ENCODE results near the gene MOGAT3. TPM values are rescaled to one million over a fixed set of nuclear protein-coding genes. Genes with fewer than 3 reads are reported as not detected.

Gene MOGAT3
- total and polyA plus RNA-seq, 9 of the 15 experiments (the other 6 are each of a cell fraction or from before 2014, with no cell fraction given), result 0.07 to 0.17 (median 0.13) TPM; not detected in 6

- peak within 1 kb of the TSS in 1 of 2 experiments; percentile 85; a peak in 2 of 4 replicates for H3K9ac ChIP-seq (ENCODE audit: insufficient read depth in 1 of 2, low read depth in 2 of 2, low read length in 2 of 2)
- BruUV-seq (replicated peaks), result no TSS peak
- TF ChIP-seq NONO (IDR thresholded peaks at IDR 0.05; ENCODE audit: low read depth in 2 of 2, low read length in 1 of 2), result peak in 1 of 2 experiments; percentile 85; a peak in 1 of 4 replicates
- TF ChIP-seq PURB (CRISPR knock-in tag; IDR thresholded peaks at IDR 0.05; ENCODE audit: low read depth), result no peak
- no peak for TF ChIP-seq NFATC3 (IDR thresholded peaks at IDR 0.05)
- no peak for TF ChIP-seq ZC3H4 (CRISPR knock-in tag; IDR thresholded peaks at IDR 0.05; ENCODE audit: borderline replicate concordance)
- TF ChIP-seq MCM3 (IDR thresholded peaks at IDR 0.05), result no peak
- TF ChIP-seq NUFIP1 (IDR thresholded peaks at IDR 0.05; ENCODE audit: partially characterized antibody), result no peak
- peak; percentile 89 for TF ChIP-seq JUN (IDR thresholded peaks at IDR 0.05; ENCODE audit: borderline replicate concordance, low read depth, low read length)
- peak; percentile 88; the same call in 1 of the 2 replicates for TF ChIP-seq JUN (CRISPR knock-in tag; IDR thresholded peaks at IDR 0.05; ENCODE audit: borderline replicate concordance)
- no peak for TF ChIP-seq CSDE1 (IDR thresholded peaks at IDR 0.05)
- TF ChIP-seq, protein P1, sequence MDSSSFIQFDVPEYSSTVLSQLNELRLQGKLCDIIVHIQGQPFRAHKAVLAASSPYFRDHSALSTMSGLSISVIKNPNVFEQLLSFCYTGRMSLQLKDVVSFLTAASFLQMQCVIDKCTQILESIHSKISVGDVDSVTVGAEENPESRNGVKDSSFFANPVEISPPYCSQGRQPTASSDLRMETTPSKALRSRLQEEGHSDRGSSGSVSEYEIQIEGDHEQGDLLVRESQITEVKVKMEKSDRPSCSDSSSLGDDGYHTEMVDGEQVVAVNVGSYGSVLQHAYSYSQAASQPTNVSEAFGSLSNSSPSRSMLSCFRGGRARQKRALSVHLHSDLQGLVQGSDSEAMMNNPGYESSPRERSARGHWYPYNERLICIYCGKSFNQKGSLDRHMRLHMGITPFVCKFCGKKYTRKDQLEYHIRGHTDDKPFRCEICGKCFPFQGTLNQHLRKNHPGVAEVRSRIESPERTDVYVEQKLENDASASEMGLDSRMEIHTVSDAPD (CRISPR knock-in tag; IDR thresholded peaks at IDR 0.05), result no peak
- no peak for TF ChIP-seq KAT2B (IDR thresholded peaks at IDR 0.05; ENCODE audit: low read depth, low read length)
- peak; percentile 98 for TF ChIP-seq ATF7 (IDR thresholded peaks at IDR 0.05)
- TF ChIP-seq, protein P2, sequence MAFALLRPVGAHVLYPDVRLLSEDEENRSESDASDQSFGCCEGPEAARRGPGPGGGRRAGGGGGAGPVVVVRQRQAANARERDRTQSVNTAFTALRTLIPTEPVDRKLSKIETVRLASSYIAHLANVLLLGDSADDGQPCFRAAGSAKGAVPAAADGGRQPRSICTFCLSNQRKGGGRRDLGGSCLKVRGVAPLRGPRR (CRISPR knock-in tag; IDR thresholded peaks at IDR 0.05), result no peak
- TF ChIP-seq C11orf30 (IDR thresholded peaks at IDR 0.05; ENCODE audit: low read depth), result no peak
- TF ChIP-seq LCOR (CRISPR knock-in tag; IDR thresholded peaks at IDR 0.05), result peak; percentile 98
- TF ChIP-seq ZNF143 (CRISPR knock-in tag; IDR thresholded peaks at IDR 0.05), result no peak
- no peak for TF ChIP-seq CREB5 (CRISPR knock-in tag; IDR thresholded peaks at IDR 0.05)
- TF ChIP-seq PTBP1 (IDR thresholded peaks at IDR 0.05; ENCODE audit: low read depth, low read length), result no peak
- peak; percentile 60; the same call in 1 of the 2 replicates for TF ChIP-seq SAFB (IDR thresholded peaks at IDR 0.05; ENCODE audit: borderline replicate concordance, low read depth, low read length)
- no peak for TF ChIP-seq RBM15 (IDR thresholded peaks at IDR 0.05; ENCODE audit: insufficient read depth, low read length)
Measured at GRCh38 chr7:101165075-101165957, 35.5 kb downstream of the MOGAT3 start, which contains the start of gene VGF. VGF (minus strand) TSS chr7:101165569; CDS start chr7:101164843, 726 bp downstream.

More at GRCh38 chr7:101165075-101165957, 35.5 kb downstream of the MOGAT3 start, which contains the start of gene VGF:
- H3K4me3 ChIP-seq, result peak within 1 kb of the TSS; percentile 35
- FAIRE-seq (peak; percentile 91), DNase-seq (ENCODE audit: extremely low read depth in 1 of 4, low spot score in 3 of 4) (peak; percentile 97 to 99 (median 98)), ATAC-seq (peak; percentile 88)
- CTCF ChIA-PET (ENCODE audit: low intra/inter-chr PET ratio), result interaction anchor here (0.6 kb wide), 1 partner anchor 70 kb away, joined by 7 read pairs; no protein-coding TSS in a partner anchor
- intact Hi-C loops (cut with micrococcal nuclease) (loop anchor here (1.0 kb wide), 1 partner anchor 9 kb away; no protein-coding TSS in a partner anchor), in situ Hi-C loops (cut with MboI) (no loop called here)
- peaks cover 4% of the 10 kb centered on the region; the same call in 1 of the 3 replicates for H3K36me3 ChIP-seq (ENCODE audit: control insufficient read depth, insufficient read depth, low read length)
- no peaks in the 10 kb centered on the region for H3K79me2 ChIP-seq (ENCODE audit: control insufficient read depth, insufficient read depth, low read length)
- POLR2A ChIA-PET, result interaction anchor here (0.7 to 1.4 kb wide), 4 partner anchors 9 to 1866 kb away, joined by 3 to 5 read pairs (median 4); partner anchors contain the start of gene MEPCE
- H3K9me3 ChIP-seq (replicated peaks; ENCODE audit: control insufficient read depth, insufficient read depth, low read depth, low read length), result no peaks in the 10 kb centered on the region
- peaks cover 6% of the 10 kb centered on the region for H3K9me1 ChIP-seq (ENCODE audit: control insufficient read depth, insufficient read depth, low read length)
- peak within 1 kb of the TSS; percentile 70 for H2AFZ ChIP-seq (ENCODE audit: low read depth, low read length)
- no peak within 1 kb of the TSS for H3K27ac ChIP-seq (ENCODE audit: extremely low read depth, low read depth, low read length)
- peaks cover 36 to 67% of the 10 kb centered on the region in 2 experiments for H3K4me1 ChIP-seq (replicated peaks in 1 of 2; ENCODE audit: control insufficient read depth in 2 of 2, insufficient read depth in 2 of 2, low read length in 2 of 2)
- WGBS (ENCODE audit: insufficient coverage, low coverage, missing lambda C conversion rate), result 3% methylated on average over 59 of the region's 74 CpGs
- peaks cover 5 to 20% of the 10 kb centered on the region in 2 experiments; a peak in 2 of 5 replicates for H3K27me3 ChIP-seq (ENCODE audit: control insufficient read depth in 2 of 2, insufficient read depth in 2 of 2, low read length in 2 of 2)
- peaks cover 23% of the 10 kb centered on the region for H4K20me1 ChIP-seq (replicated peaks; ENCODE audit: control insufficient read depth, insufficient read depth, low read length)
- peak within 1 kb of the TSS; percentile 72 for H3K4me2 ChIP-seq (ENCODE audit: insufficient read depth, low read length)

Measured in K562 (cell line).